ENCODE results near the gene CRHBP. TPM values are rescaled to one million over a fixed set of nuclear protein-coding genes. Genes with fewer than 3 reads are reported as not detected.

The CRHBP gene
- total and polyA plus RNA-seq, 9 of the 15 experiments (the other 6 are each of a cell fraction or from before 2014, with no cell fraction given), result not detected

DNA sequence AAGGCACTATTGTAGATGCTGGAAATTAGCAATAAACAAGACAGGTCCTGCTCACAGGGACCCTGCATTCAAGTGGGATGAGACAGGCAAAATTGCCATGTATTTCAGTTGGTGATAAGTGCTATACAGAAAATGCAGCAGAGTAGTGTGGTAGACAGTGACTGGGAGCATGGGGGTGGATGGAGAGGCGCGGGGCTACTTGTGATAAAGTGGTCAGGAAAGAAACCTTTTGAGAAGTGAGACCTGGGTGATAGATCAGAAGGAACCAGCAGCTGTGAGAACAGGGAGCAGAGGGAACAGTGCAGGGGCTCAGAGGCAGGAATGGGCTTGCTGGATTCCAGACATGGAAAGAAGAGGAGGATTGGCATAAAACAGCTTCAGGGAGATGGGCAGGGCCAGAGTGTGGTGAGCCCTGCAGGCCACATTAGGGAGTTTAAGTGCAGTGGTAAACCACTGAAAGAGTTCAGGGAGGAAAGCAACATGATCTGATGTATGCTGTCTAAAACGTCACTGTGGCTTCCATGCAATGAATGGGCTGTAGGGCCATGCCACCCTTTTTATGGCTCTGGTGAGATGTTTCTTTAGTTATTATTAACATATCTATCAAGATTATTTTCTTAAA is 7.3 kb downstream of the CRHBP start:
- Histone ChIP-seq H3K27ac (ENCODE audit: extremely low read depth, low read depth, low read length) (no peak overlapping the region), H4K20me1 (replicated peaks; ENCODE audit: control insufficient read depth, insufficient read depth, low read length) (0 out of 2 replicates have a peak, but pooled peaks cover 3% of the 10 kb centered on the region), H3K36me3 (ENCODE audit: control insufficient read depth, insufficient read depth, low read length) (no peaks in the 10 kb centered on the region), H3K4me1 (replicated peaks in 1 of 2; ENCODE audit: control insufficient read depth in 2 of 2, insufficient read depth in 2 of 2, low read length in 2 of 2) (peaks cover 0 to 12% of the 10 kb centered on the region in 2 experiments; a peak in 2 of 5 replicates), H3K4me3 (no peak overlapping the region), H3K4me2 (ENCODE audit: insufficient read depth, low read length) (no peak overlapping the region), H3K9me3 (replicated peaks; ENCODE audit: control insufficient read depth, insufficient read depth, low read depth, low read length) (no peaks in the 10 kb centered on the region), H3K9ac (ENCODE audit: insufficient read depth in 1 of 2, low read depth in 2 of 2, low read length in 2 of 2) (no peak overlapping the region), H3K9me1 (ENCODE audit: control insufficient read depth, insufficient read depth, low read length) (no peaks in the 10 kb centered on the region), H3K79me2 (ENCODE audit: control insufficient read depth, insufficient read depth, low read length) (no peaks in the 10 kb centered on the region), H2AFZ (ENCODE audit: low read depth, low read length) (no peak overlapping the region), H3K27me3 (ENCODE audit: control insufficient read depth in 2 of 2, insufficient read depth in 2 of 2, low read length in 2 of 2) (peaks cover 5 to 14% of the 10 kb centered on the region in 2 experiments; a peak in 3 of 5 replicates)
- in situ Hi-C loops (cut with MboI), result no loop called here
- TF ChIP-seq ZBTB1 (CRISPR knock-in tag; IDR thresholded peaks at IDR 0.05; ENCODE audit: borderline replicate concordance, low read depth) (no peak), LCOR (CRISPR knock-in tag; IDR thresholded peaks at IDR 0.05) (no peak)
- intact Hi-C loops (cut with micrococcal nuclease), result no loop called here
- ChIA-PET POLR2A (no interaction called here), CTCF (ENCODE audit: low intra/inter-chr PET ratio) (no interaction called here)
- FAIRE-seq (no peak), DNase-seq (ENCODE audit: extremely low read depth in 1 of 4, low spot score in 3 of 4) (peak in 1 of 4 experiments; percentile 21), ATAC-seq (peak; percentile 72)
- WGBS (ENCODE audit: insufficient coverage, low coverage, missing lambda C conversion rate), result 11% methylated on average over 3 of the region's 3 CpGs
- BruUV-seq (replicated peaks), result no TSS peak

DNA sequence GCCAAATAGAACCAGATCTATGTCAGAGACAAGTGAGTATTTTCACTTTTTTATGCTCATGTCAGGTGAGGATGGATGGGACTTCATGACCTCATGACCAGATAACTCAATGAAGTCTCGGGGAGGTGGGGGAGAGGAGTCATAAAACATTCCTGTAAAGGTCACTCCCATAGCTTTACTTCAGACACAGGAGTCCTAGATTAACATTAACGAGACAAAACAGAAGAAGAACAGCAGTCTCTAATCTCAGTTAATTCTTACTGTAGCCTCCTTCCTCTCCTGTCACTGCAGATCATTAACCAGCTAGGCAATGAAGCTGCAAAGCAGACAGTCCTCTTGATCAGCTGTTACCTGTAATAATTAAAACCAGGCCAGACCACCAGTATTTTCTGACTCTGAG is 11.2 kb downstream of the CRHBP start:
- 0% methylated on average over 2 of the region's 2 CpGs for WGBS (ENCODE audit: insufficient coverage, low coverage, missing lambda C conversion rate)
- H3K79me2 ChIP-seq (ENCODE audit: control insufficient read depth, insufficient read depth, low read length), result no peaks in the 10 kb centered on the region
- TF ChIP-seq STAT5B (CRISPR knock-in tag; IDR thresholded peaks at IDR 0.05), result no peak
- no peak for TF ChIP-seq GTF2F1 (IDR thresholded peaks at IDR 0.05; ENCODE audit: low read depth, low read length)
- TF ChIP-seq NR2F6 (CRISPR knock-in tag; IDR thresholded peaks at IDR 0.05), result no peak
- TF ChIP-seq NR3C1 (CRISPR knock-in tag; IDR thresholded peaks at IDR 0.05), result no peak
- TF ChIP-seq, protein P1, sequence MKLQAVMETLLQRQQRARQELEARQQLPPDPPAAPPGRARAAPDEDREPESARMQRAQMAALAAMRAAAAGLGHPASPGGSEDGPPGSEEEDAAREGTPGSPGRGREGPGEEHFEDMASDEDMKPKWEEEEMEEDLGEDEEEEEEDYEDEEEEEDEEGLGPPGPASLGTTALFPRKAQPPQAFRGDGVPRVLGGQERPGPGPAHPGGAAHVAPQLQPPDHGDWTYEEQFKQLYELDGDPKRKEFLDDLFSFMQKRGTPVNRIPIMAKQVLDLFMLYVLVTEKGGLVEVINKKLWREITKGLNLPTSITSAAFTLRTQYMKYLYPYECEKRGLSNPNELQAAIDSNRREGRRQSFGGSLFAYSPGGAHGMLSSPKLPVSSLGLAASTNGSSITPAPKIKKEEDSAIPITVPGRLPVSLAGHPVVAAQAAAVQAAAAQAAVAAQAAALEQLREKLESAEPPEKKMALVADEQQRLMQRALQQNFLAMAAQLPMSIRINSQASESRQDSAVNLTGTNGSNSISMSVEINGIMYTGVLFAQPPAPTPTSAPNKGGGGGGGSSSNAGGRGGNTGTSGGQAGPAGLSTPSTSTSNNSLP (IDR thresholded peaks at IDR 0.05; ENCODE audit: borderline replicate concordance, low read depth, low read length), result no peak
- TF ChIP-seq ZNF584 (CRISPR knock-in tag; IDR thresholded peaks at IDR 0.05; ENCODE audit: low read depth), result no peak
- TF ChIP-seq CBX3 (IDR thresholded peaks at IDR 0.05; ENCODE audit: borderline replicate concordance in 1 of 2, low read length in 2 of 2), result no peak
- TF ChIP-seq BDP1 (IDR thresholded peaks at IDR 0.05; ENCODE audit: insufficient read depth, insufficient read length), result no peak
- TF ChIP-seq RBBP5 (IDR thresholded peaks at IDR 0.05; ENCODE audit: borderline replicate concordance, insufficient read depth, low read length, poor library complexity, severe bottlenecking), result no peak
- TF ChIP-seq STAT5A (IDR thresholded peaks at IDR 0.05; ENCODE audit: borderline replicate concordance, low read length), result no peak
- TF ChIP-seq PYGO2 (tag; IDR thresholded peaks at IDR 0.05), result no peak
- TF ChIP-seq CCAR2 (IDR thresholded peaks at IDR 0.05; ENCODE audit: low read depth, low read length), result no peak

More for the DNA sequence above, 11.2 kb downstream of the CRHBP start:
- H3K4me2 ChIP-seq (ENCODE audit: insufficient read depth, low read length), result no peak overlapping the region
- in situ Hi-C loops (cut with MboI) (no loop called here), intact Hi-C loops (cut with micrococcal nuclease) (no loop called here)
- no peaks in the 10 kb centered on the region for H3K9me1 ChIP-seq (ENCODE audit: control insufficient read depth, insufficient read depth, low read length)
- ChIA-PET POLR2A (interaction anchor here (1.0 kb wide), 1 partner anchor 35 kb away, joined by 3 read pairs; no protein-coding TSS in a partner anchor), CTCF (ENCODE audit: low intra/inter-chr PET ratio) (no interaction called here)
- H3K27me3 ChIP-seq (ENCODE audit: control insufficient read depth in 2 of 2, insufficient read depth in 2 of 2, low read length in 2 of 2), result peaks cover 18 to 23% of the 10 kb centered on the region in 2 experiments; a peak in 4 of 5 replicates
- peaks cover 0 to 6% of the 10 kb centered on the region in 2 experiments; a peak in 2 of 5 replicates for H3K4me1 ChIP-seq (replicated peaks in 1 of 2; ENCODE audit: control insufficient read depth in 2 of 2, insufficient read depth in 2 of 2, low read length in 2 of 2)
- H3K9ac ChIP-seq (ENCODE audit: insufficient read depth in 1 of 2, low read depth in 2 of 2, low read length in 2 of 2), result no peak overlapping the region
- DNase-seq (ENCODE audit: extremely low read depth in 1 of 4, low spot score in 3 of 4) (no peak), FAIRE-seq (no peak), ATAC-seq (no peak)
- no peak overlapping the region for H2AFZ ChIP-seq (ENCODE audit: low read depth, low read length)
- H4K20me1 ChIP-seq (replicated peaks; ENCODE audit: control insufficient read depth, insufficient read depth, low read length), result 0 out of 2 replicates have a peak, but pooled peaks cover 3% of the 10 kb centered on the region
- H3K36me3 ChIP-seq (ENCODE audit: control insufficient read depth, insufficient read depth, low read length), result no peaks in the 10 kb centered on the region
- BruUV-seq (replicated peaks), result no TSS peak
- no peaks in the 10 kb centered on the region for H3K9me3 ChIP-seq (replicated peaks; ENCODE audit: control insufficient read depth, insufficient read depth, low read depth, low read length)
- H3K27ac ChIP-seq (ENCODE audit: extremely low read depth, low read depth, low read length), result no peak overlapping the region
- no peak overlapping the region for H3K4me3 ChIP-seq

All from K562 (cell line).